HepG2 (cell line): ENCODE data around the gene PSD.

Experiments used
- BCL3 ChIP-seq: sonication (generic); formaldehyde crosslinking; IDR thresholded peaks from 2 replicates; pipeline ENCODE4 v1.5.1; 2020; ENCODE audit warnings: mild to moderate bottlenecking, missing genetic modification reagents, moderate library complexity
- BHLHE40 ChIP-seq: IDR thresholded peaks from 2 replicates; pipeline ENCODE4 v1.6.1; 2011; ENCODE audit warnings: low read length, improper control_type of control experiment
- CEBPB ChIP-seq: IDR thresholded peaks from 2 replicates; pipeline ENCODE4 v1.6.1; 2011; ENCODE audit warnings: low read depth, low read length, improper control_type of control experiment, borderline replicate concordance
- ESRRA ChIP-seq: sonication (generic); formaldehyde crosslinking; IDR thresholded peaks from 2 replicates; pipeline ENCODE4 v1.5.1; 2020; ENCODE audit warnings: mild to moderate bottlenecking, low read depth, missing genetic modification reagents
- FOXK2 ChIP-seq: fragments of 450-650 bp; IDR thresholded peaks from 2 replicates; pipeline ENCODE4 v1.6.1; 2016
- PCBP1 ChIP-seq: fragments of 200-400 bp; formaldehyde crosslinking; IDR thresholded peaks from 2 replicates; pipeline ENCODE4 v1.6.1; 2017; ENCODE audit warnings: mild to moderate bottlenecking, low read depth, low read length, borderline replicate concordance
- SMAD3 ChIP-seq: sonication (generic); formaldehyde crosslinking; IDR thresholded peaks from 2 replicates; pipeline ENCODE4 v1.4.0; 2020; ENCODE audit warnings: missing genetic modification reagents
- TAF1 ChIP-seq: sonication (generic); formaldehyde crosslinking; IDR thresholded peaks from 2 replicates; pipeline ENCODE4 v1.4.0; 2020; ENCODE audit warnings: missing genetic modification reagents
- TF ChIP-seq, protein P1 (sequence below): sonication (generic); formaldehyde crosslinking; IDR thresholded peaks from 2 replicates; pipeline ENCODE4 v1.5.1; 2020; ENCODE audit warnings: missing genetic modification reagents, mild to moderate bottlenecking, borderline replicate concordance

DNA sequence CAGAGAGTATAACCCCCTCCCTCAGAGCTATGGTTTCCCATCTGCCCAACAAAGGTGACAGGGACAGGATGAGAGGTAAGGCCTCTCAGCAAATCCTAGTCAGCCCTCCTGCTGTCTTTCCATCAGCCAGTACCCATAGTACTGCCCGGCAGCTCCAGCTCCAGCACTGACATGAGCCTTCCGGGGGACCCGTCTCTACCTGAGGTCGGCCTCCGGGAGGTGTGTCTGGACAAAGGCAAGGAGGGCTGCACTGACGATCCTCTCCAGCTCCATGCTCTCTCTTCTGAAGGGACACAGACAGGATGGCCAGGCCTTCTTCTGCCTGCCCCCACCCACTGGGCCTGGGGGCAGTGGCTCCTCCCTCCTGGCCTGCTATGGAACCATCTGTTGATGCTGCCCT, 6.3 kb upstream of the PSD start:
- no peak for TF ChIP-seq BHLHE40
- no peak for TF ChIP-seq CEBPB
- no peak for TF ChIP-seq PCBP1
- no peak for TF ChIP-seq SMAD3 (CRISPR knock-in tag)
- no peak for TF ChIP-seq FOXK2
- TF ChIP-seq, protein P1, sequence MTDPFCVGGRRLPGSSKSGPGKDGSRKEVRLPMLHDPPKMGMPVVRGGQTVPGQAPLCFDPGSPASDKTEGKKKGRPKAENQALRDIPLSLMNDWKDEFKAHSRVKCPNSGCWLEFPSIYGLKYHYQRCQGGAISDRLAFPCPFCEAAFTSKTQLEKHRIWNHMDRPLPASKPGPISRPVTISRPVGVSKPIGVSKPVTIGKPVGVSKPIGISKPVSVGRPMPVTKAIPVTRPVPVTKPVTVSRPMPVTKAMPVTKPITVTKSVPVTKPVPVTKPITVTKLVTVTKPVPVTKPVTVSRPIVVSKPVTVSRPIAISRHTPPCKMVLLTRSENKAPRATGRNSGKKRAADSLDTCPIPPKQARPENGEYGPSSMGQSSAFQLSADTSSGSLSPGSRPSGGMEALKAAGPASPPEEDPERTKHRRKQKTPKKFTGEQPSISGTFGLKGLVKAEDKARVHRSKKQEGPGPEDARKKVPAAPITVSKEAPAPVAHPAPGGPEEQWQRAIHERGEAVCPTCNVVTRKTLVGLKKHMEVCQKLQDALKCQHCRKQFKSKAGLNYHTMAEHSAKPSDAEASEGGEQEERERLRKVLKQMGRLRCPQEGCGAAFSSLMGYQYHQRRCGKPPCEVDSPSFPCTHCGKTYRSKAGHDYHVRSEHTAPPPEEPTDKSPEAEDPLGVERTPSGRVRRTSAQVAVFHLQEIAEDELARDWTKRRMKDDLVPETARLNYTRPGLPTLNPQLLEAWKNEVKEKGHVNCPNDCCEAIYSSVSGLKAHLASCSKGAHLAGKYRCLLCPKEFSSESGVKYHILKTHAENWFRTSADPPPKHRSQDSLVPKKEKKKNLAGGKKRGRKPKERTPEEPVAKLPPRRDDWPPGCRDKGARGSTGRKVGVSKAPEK (CRISPR knock-in tag), result no peak
- TF ChIP-seq TAF1 (CRISPR knock-in tag), result no peak
- no peak for TF ChIP-seq BCL3 (CRISPR knock-in tag)
- TF ChIP-seq ESRRA (CRISPR knock-in tag), result no peak
